ENCODE data around the gene POLK.

POLK gene

DNA sequence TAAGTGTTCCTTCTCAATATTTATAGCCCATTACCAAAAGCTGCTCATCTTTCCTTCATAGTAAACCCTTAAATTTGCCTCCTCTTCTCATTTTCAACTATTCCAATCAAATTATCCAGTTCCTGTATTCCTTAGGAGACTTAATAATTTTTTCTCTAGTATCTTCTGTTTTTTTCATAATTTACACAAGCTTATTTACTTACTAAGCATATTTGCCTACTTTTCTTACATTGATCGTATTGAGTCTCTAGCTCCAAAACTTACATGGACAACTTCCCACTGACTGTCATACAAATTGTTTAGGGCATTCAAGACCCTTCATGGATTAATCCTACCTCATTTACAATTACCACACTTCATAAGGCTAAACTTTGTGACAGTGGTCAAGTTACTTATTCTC, 3.9 kb upstream of the POLK start:
- peak overlapping the region in 2 of 11 experiments; percentile 82 to 95; a peak in 4 of 22 replicates for H3K4me2 ChIP-seq

GRCh38 chr5:75509546-75509945, 2.1 kb upstream of the POLK start:
- H3K36me3 ChIP-seq = peaks cover 11 to 27% (median 17%) of the 10 kb centered on the region in 11 experiments; a peak in 19 of 22 replicates
- no peaks in the 10 kb centered on the region for H3K27me3 ChIP-seq
- peak overlapping the region; percentile 89 to 99 (median 94); a peak in 20 of 22 replicates for H3K9ac ChIP-seq
- H3K27ac ChIP-seq = peak overlapping the region; percentile 87 to 95 (median 91); a peak in 17 of 22 replicates
- H3K4me2 ChIP-seq = peak overlapping the region; percentile 78 to 95 (median 88)
- peaks cover 0 to 58% (median 23%) of the 10 kb centered on the region in 11 experiments; a peak in 10 of 22 replicates for H4K20me1 ChIP-seq
- no peak for TF ChIP-seq Cebpa-rat (IDR thresholded peaks at IDR 0.05)
- peaks cover 0 to 9% (median 7%) of the 10 kb centered on the region in 11 experiments; a peak in 13 of 22 replicates for H3K9me3 ChIP-seq (replicated peaks in 1 of 11)
- H3K4me1 ChIP-seq = peaks cover 21 to 60% (median 32%) of the 10 kb centered on the region in 10 experiments
- peak overlapping the region; percentile 85 to 98 (median 94) for H3K4me3 ChIP-seq

More for the DNA sequence above, 3.9 kb upstream of the POLK start:
- Histone ChIP-seq H3K4me3 (no peak overlapping the region), H3K9ac (no peak overlapping the region), H3K36me3 (peaks cover 16 to 31% (median 22%) of the 10 kb centered on the region in 11 experiments; a peak in 19 of 22 replicates), H3K27ac (no peak overlapping the region), H3K27me3 (no peaks in the 10 kb centered on the region), H3K9me3 (replicated peaks in 1 of 11) (peaks cover 0 to 9% (median 7%) of the 10 kb centered on the region in 11 experiments; a peak in 13 of 22 replicates), H4K20me1 (peaks cover 0 to 63% (median 23%) of the 10 kb centered on the region in 11 experiments; a peak in 10 of 22 replicates), H3K4me1 (peaks cover 12 to 43% (median 23%) of the 10 kb centered on the region in 10 experiments)
- no peak for TF ChIP-seq Cebpa-rat (IDR thresholded peaks at IDR 0.05)

GRCh38 chr5:75509956-75510355, 1.7 kb upstream of the POLK start:
- Histone ChIP-seq H3K27me3 (no peaks in the 10 kb centered on the region), H3K36me3 (peaks cover 7 to 26% (median 14%) of the 10 kb centered on the region in 11 experiments; a peak in 19 of 22 replicates), H3K9me3 (replicated peaks in 1 of 11) (peaks cover 0 to 9% (median 7%) of the 10 kb centered on the region in 11 experiments; a peak in 13 of 22 replicates), H3K4me1 (peaks cover 21 to 64% (median 32%) of the 10 kb centered on the region in 10 experiments), H3K4me2 (peak overlapping the region; percentile 78 to 95 (median 88)), H3K4me3 (peak overlapping the region; percentile 85 to 98 (median 94)), H4K20me1 (peaks cover 0 to 58% (median 23%) of the 10 kb centered on the region in 11 experiments; a peak in 10 of 22 replicates), H3K27ac (peak overlapping the region; percentile 87 to 95 (median 91); a peak in 21 of 22 replicates), H3K9ac (peak overlapping the region; percentile 89 to 99 (median 94))
- no peak for TF ChIP-seq Cebpa-rat (IDR thresholded peaks at IDR 0.05)

- Histone ChIP-seq H3K4me1 (peaks cover 21 to 68% (median 32%) of the 10 kb centered on the region in 10 experiments), H3K9ac (peak overlapping the region; percentile 89 to 99 (median 94)), H4K20me1 (peaks cover 0 to 58% (median 23%) of the 10 kb centered on the region in 11 experiments; a peak in 10 of 22 replicates), H3K4me2 (peak overlapping the region; percentile 78 to 95 (median 88)), H3K27me3 (no peaks in the 10 kb centered on the region), H3K9me3 (replicated peaks in 1 of 11) (peaks cover 0 to 14% (median 8%) of the 10 kb centered on the region in 11 experiments; a peak in 14 of 22 replicates), H3K4me3 (peak overlapping the region; percentile 85 to 98 (median 94)), H3K27ac (peak overlapping the region; percentile 87 to 95 (median 91)), H3K36me3 (peaks cover 5 to 24% (median 11%) of the 10 kb centered on the region in 11 experiments; a peak in 14 of 22 replicates)
- TF ChIP-seq Cebpa-rat (IDR thresholded peaks at IDR 0.05) = no peak; a peak in 1 of 22 replicates
Measured at GRCh38 chr5:75510417-75510835, 1.3 kb upstream of the POLK start.

- Histone ChIP-seq H3K9me3 (replicated peaks in 1 of 11) (peaks cover 3 to 19% (median 8%) of the 10 kb centered on the region in 11 experiments; a peak in 14 of 22 replicates), H3K27ac (peak overlapping the region; percentile 87 to 95 (median 91)), H3K4me1 (peaks cover 21 to 67% (median 34%) of the 10 kb centered on the region in 10 experiments), H3K36me3 (peaks cover under 1 to 26% (median 11%) of the 10 kb centered on the region in 11 experiments; a peak in 13 of 22 replicates), H3K9ac (peak overlapping the region; percentile 89 to 99 (median 94)), H4K20me1 (peaks cover 0 to 58% (median 23%) of the 10 kb centered on the region in 11 experiments; a peak in 10 of 22 replicates), H3K27me3 (no peaks in the 10 kb centered on the region), H3K4me3 (peak overlapping the region; percentile 85 to 98 (median 94)), H3K4me2 (peak overlapping the region; percentile 78 to 95 (median 88))
- no peak for TF ChIP-seq Cebpa-rat (IDR thresholded peaks at IDR 0.05)
Measured at GRCh38 chr5:75510836-75511434, 756 bp upstream of the POLK start.

GRCh38 chr5:75512383-75513074, 838 bp downstream of the POLK start:
- peaks cover 21 to 63% (median 36%) of the 10 kb centered on the region in 10 experiments for H3K4me1 ChIP-seq
- peak overlapping the region; percentile 85 to 98 (median 94) for H3K4me3 ChIP-seq
- no peak for TF ChIP-seq Cebpa-rat (IDR thresholded peaks at IDR 0.05)

GRCh38 chr5:75513841-75514240, 2.1 kb downstream of the POLK start:
- Histone ChIP-seq H3K36me3 (peaks cover 3 to 39% (median 10%) of the 10 kb centered on the region in 11 experiments; a peak in 13 of 22 replicates), H3K9me3 (replicated peaks in 1 of 11) (peaks cover 3 to 27% (median 15%) of the 10 kb centered on the region in 11 experiments; a peak in 16 of 22 replicates), H3K9ac (peak overlapping the region in 1 of 11 experiments; percentile 6; a peak in 1 of 22 replicates), H3K4me1 (peaks cover 21 to 50% (median 33%) of the 10 kb centered on the region in 10 experiments), H3K27ac (peak overlapping the region in 3 of 11 experiments; percentile 11 to 30 (median 11); a peak in 2 of 22 replicates), H3K27me3 (no peaks in the 10 kb centered on the region), H3K4me2 (peak overlapping the region; percentile 69 to 93 (median 83); a peak in 20 of 22 replicates), H4K20me1 (peaks cover 0 to 54% (median 12%) of the 10 kb centered on the region in 11 experiments; a peak in 11 of 22 replicates), H3K4me3 (peak overlapping the region in 3 of 10 experiments; percentile 12 to 95 (median 85); a peak in 3 of 20 replicates)
- TF ChIP-seq Cebpa-rat (IDR thresholded peaks at IDR 0.05) = no peak

More at GRCh38 chr5:75512383-75513074, 838 bp downstream of the POLK start:
- Histone ChIP-seq H3K4me2 (peak overlapping the region; percentile 69 to 93 (median 83)), H3K9me3 (replicated peaks in 1 of 11) (peaks cover 1 to 19% (median 8%) of the 10 kb centered on the region in 11 experiments; a peak in 15 of 22 replicates), H3K9ac (peak overlapping the region; percentile 88 to 99 (median 94)), H3K36me3 (peaks cover 0 to 31% (median 11%) of the 10 kb centered on the region in 11 experiments; a peak in 12 of 22 replicates), H3K27me3 (no peaks in the 10 kb centered on the region), H3K27ac (peak overlapping the region; percentile 77 to 95 (median 88)), H4K20me1 (peaks cover 0 to 56% (median 14%) of the 10 kb centered on the region in 11 experiments; a peak in 10 of 22 replicates)

DNA sequence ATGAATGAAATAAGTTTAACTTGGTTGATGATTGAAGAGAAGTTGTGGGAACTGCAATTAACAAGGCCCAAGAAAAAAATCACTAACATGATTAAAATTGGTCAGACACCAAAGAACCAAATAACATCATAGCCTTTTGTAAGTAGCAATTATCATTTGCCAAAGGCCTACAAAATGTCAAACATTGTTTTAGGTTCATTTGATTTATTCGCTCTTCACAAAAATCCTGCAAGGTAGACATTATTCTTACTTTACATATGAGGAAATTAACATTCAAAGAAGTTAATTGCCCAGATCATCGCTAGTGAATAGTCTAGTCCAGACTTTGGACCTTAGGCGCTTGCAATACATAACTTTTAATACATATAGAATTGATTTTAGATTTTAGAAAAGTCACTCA, 2.6 kb downstream of the POLK start:
- Histone ChIP-seq H3K27ac (peak overlapping the region in 1 of 11 experiments; percentile 30; a peak in 2 of 22 replicates), H3K9ac (no peak overlapping the region; a peak in 1 of 22 replicates), H3K4me1 (peaks cover 19 to 45% (median 28%) of the 10 kb centered on the region in 10 experiments), H3K4me2 (peak overlapping the region in 2 of 11 experiments; percentile 91; a peak in 4 of 22 replicates), H3K27me3 (no peaks in the 10 kb centered on the region), H3K36me3 (peaks cover 5 to 43% (median 13%) of the 10 kb centered on the region in 11 experiments; a peak in 14 of 22 replicates), H4K20me1 (peaks cover 0 to 56% (median 12%) of the 10 kb centered on the region in 11 experiments; a peak in 11 of 22 replicates), H3K4me3 (no peak overlapping the region), H3K9me3 (replicated peaks in 1 of 11) (peaks cover 5 to 32% (median 20%) of the 10 kb centered on the region in 11 experiments; a peak in 19 of 22 replicates)
- TF ChIP-seq Cebpa-rat (IDR thresholded peaks at IDR 0.05) = no peak
